GM23338 (cell line): Measurements from ENCODE around the gene SLC25A36.

Source experiments
- CREB1 ChIP-seq: fragments of 250-450 bp; sonication (Bioruptor Pico); IDR thresholded peaks from 2 replicates; pipeline ENCODE4 v1.5.0; 2020; ENCODE audit warnings: low read depth, mild to moderate bottlenecking, moderate library complexity
- EZH2 ChIP-seq: fragments of 200-600 bp; sonication (generic); IDR thresholded peaks from one replicate; pipeline ENCODE4 v1.8.0; 2017; ENCODE audit warnings: antibody characterized with exemption, mild to moderate bottlenecking, low read depth; ENCODE audit not compliant: unreplicated experiment
- EZH2phosphoT487 ChIP-seq: fragments of 200-600 bp; sonication (generic); IDR thresholded peaks from one replicate; pipeline ENCODE4 v1.8.1; 2018; ENCODE audit warnings: antibody characterized with exemption; ENCODE audit not compliant: unreplicated experiment
- JUNB ChIP-seq: IDR thresholded peaks from one replicate; pipeline ENCODE4 v1.6.1; 2016; ENCODE audit warnings: antibody characterized with exemption; ENCODE audit not compliant: unreplicated experiment
- POLR2AphosphoS5 ChIP-seq: IDR thresholded peaks from 2 replicates; pipeline ENCODE4 v1.6.1; 2016; ENCODE audit warnings: antibody characterized with exemption, low read depth
- ZNF331 ChIP-seq: fragments of 250-450 bp; sonication (Bioruptor Pico); IDR thresholded peaks from 2 replicates; pipeline ENCODE4 v1.5.0; 2020; ENCODE audit warnings: low read depth, mild to moderate bottlenecking, moderate library complexity
- TF ChIP-seq, protein P1 (sequence below), 2 experiments: fragments of 200-600 bp in 1 of 2; sonication (generic) in 1 of 2; conservative IDR thresholded peaks; 2 replicates each; pipeline versions ENCODE4 v1.5.1 to v1.6.1; 2016 to 2017; ENCODE audit warnings: antibody characterized with exemption in 2 of 2, low read depth in 2 of 2, mild to moderate bottlenecking in 2 of 2, moderate library complexity in 1 of 2
- TF ChIP-seq, protein P2 (sequence below): IDR thresholded peaks from one replicate; pipeline ENCODE4 v1.6.1; 2018; ENCODE audit warnings: antibody characterized with exemption; ENCODE audit not compliant: unreplicated experiment

GRCh38 chr3:140914384-140914945 is 27.2 kb upstream of the SLC25A36 start:
- TF ChIP-seq, protein P1, sequence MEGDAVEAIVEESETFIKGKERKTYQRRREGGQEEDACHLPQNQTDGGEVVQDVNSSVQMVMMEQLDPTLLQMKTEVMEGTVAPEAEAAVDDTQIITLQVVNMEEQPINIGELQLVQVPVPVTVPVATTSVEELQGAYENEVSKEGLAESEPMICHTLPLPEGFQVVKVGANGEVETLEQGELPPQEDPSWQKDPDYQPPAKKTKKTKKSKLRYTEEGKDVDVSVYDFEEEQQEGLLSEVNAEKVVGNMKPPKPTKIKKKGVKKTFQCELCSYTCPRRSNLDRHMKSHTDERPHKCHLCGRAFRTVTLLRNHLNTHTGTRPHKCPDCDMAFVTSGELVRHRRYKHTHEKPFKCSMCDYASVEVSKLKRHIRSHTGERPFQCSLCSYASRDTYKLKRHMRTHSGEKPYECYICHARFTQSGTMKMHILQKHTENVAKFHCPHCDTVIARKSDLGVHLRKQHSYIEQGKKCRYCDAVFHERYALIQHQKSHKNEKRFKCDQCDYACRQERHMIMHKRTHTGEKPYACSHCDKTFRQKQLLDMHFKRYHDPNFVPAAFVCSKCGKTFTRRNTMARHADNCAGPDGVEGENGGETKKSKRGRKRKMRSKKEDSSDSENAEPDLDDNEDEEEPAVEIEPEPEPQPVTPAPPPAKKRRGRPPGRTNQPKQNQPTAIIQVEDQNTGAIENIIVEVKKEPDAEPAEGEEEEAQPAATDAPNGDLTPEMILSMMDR (conservative IDR thresholded peaks at IDR 0.05; ENCODE audit: low read depth in 2 of 2) = no peak
- no peak for TF ChIP-seq POLR2AphosphoS5
- TF ChIP-seq ZNF331 (CRISPR knock-in tag) = no peak
- no peak for TF ChIP-seq EZH2
- TF ChIP-seq, protein P2, sequence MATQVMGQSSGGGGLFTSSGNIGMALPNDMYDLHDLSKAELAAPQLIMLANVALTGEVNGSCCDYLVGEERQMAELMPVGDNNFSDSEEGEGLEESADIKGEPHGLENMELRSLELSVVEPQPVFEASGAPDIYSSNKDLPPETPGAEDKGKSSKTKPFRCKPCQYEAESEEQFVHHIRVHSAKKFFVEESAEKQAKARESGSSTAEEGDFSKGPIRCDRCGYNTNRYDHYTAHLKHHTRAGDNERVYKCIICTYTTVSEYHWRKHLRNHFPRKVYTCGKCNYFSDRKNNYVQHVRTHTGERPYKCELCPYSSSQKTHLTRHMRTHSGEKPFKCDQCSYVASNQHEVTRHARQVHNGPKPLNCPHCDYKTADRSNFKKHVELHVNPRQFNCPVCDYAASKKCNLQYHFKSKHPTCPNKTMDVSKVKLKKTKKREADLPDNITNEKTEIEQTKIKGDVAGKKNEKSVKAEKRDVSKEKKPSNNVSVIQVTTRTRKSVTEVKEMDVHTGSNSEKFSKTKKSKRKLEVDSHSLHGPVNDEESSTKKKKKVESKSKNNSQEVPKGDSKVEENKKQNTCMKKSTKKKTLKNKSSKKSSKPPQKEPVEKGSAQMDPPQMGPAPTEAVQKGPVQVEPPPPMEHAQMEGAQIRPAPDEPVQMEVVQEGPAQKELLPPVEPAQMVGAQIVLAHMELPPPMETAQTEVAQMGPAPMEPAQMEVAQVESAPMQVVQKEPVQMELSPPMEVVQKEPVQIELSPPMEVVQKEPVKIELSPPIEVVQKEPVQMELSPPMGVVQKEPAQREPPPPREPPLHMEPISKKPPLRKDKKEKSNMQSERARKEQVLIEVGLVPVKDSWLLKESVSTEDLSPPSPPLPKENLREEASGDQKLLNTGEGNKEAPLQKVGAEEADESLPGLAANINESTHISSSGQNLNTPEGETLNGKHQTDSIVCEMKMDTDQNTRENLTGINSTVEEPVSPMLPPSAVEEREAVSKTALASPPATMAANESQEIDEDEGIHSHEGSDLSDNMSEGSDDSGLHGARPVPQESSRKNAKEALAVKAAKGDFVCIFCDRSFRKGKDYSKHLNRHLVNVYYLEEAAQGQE = no peak
- no peak for TF ChIP-seq EZH2phosphoT487
- TF ChIP-seq CREB1 (CRISPR knock-in tag) = no peak
- no peak for TF ChIP-seq JUNB
